Right cardiac atrium (tissue), 5 donors: ENCODE results near the gene NUMB. TPM values are rescaled to one million over a fixed set of nuclear protein-coding genes. Genes with fewer than 3 reads are reported as not detected.

Experiments used
- ATAC-seq, 2 donors: fragments of 200-7000 bp; cut with Tn5 transposase; one replicate each; pipeline versions ENCODE4 v1.8.0 to v1.9.1; 2020; ENCODE audit warnings: moderate library complexity in 2 of 2, mild to moderate bottlenecking in 1 of 2
- DNase-seq, 3 donors: peaks; one replicate each; pipeline ENCODE4 v3.0.0-alpha.2; 2020
- H3K27ac ChIP-seq: one replicate; pipeline ENCODE4 v1.5.1; 2013; ENCODE audit warnings: mild to moderate bottlenecking, low read length, control low read depth, moderate library complexity
- H3K27me3 ChIP-seq: one replicate; pipeline ENCODE4 v1.6.1; 2013; ENCODE audit not compliant: control insufficient read depth, insufficient read depth
- H3K4me1 ChIP-seq: one replicate; pipeline ENCODE4 v1.6.1; 2013; ENCODE audit warnings: low read length; ENCODE audit not compliant: control insufficient read depth, insufficient read depth
- H3K4me3 ChIP-seq: one replicate; pipeline ENCODE4 v1.5.1; 2013; ENCODE audit warnings: low read length, control low read depth
- H3K9me3 ChIP-seq: one replicate; pipeline ENCODE4 v1.6.1; 2013; ENCODE audit warnings: low read length; ENCODE audit not compliant: control insufficient read depth
- WGBS: extraction: QIAGEN DNeasy Blood & Tissue Kit; methylation state at CpG from one replicate; pipeline ENCODE4 v1.1.7; 2013; 5-methylcytosine and 5-hydroxymethylcytosine counted together
- intact Hi-C, 4 donors: fragments of 100-400 bp; cut with DNase I; formaldehyde crosslinking; loops; one replicate each; pipeline versions ENCODE4 v1.11.0 to v1.14.0; 2022 to 2023
- long read RNA-seq, 4 donors: library from polyadenylated mRNA; unstranded; transcript quantifications; one replicate each; pipeline ENCODE4 v2.0.0, GENCODE V29; 2020 to 2021
- polyA plus RNA-seq: library from polyadenylated mRNA; stranded (reverse); fragments of 200-250 nt; gene quantifications from one replicate; pipeline ENCODE4 v1.2.3, GENCODE V29; 2013
- total RNA-seq, 4 donors: library from RNA; stranded (reverse); fragmentation: NEBNext Ultra II Directional; extraction: Animal tissue kit (Norgen Biotek cat#: 25700); gene quantifications; one replicate each; pipeline ENCODE4 v1.2.1, GENCODE V29; 2021
- donor health status: healthy with polysubstance abuse.
- donor health status: DM: no; HTN: yes; CAD: no.
- donor health status: DM: no; HTN: no; CAD: no.
- donor health status: DM: no; HTN: yes; CAD: no; lungs with severe emphysema.
- donor health status: DM: yes; HTN: yes; CAD: no.

Gene NUMB
- total RNA-seq = 10 to 100 TPM; 40.8 to 50.0 (median 43.5) TPM
- polyA plus RNA-seq = 21.1 TPM
- long read RNA-seq, donor 1, transcript NUMB-211 (11 exons, 3,607 nt) = major isoform, 20 of 80 reads
- long read RNA-seq, donor 1, transcript NUMB-215 (12 exons, 3,037 nt) = minor isoform, 10 of 80 reads
- long read RNA-seq, donor 1, partial matches to known transcripts = 14 of 80 reads
- long read RNA-seq, donor 1, other reads (novel, unspliced or antisense) = 34 of 80 reads
- long read RNA-seq, donor 2, transcript NUMB-211 (11 exons, 3,607 nt) = major isoform, 10 of 29 reads
- long read RNA-seq, donor 2, partial matches to known transcripts = 1 of 29 reads
- long read RNA-seq, donor 2, other reads (novel, unspliced or antisense) = 16 of 29 reads
- long read RNA-seq, donor 3, transcript NUMB-215 (12 exons, 3,037 nt) = minor isoform, 17 of 164 reads
- long read RNA-seq, donor 3, transcript NUMB-211 (11 exons, 3,607 nt) = major isoform, 40 of 164 reads
- long read RNA-seq, donor 3, partial matches to known transcripts = 13 of 164 reads
- long read RNA-seq, donor 3, other reads (novel, unspliced or antisense) = 87 of 164 reads
- long read RNA-seq, donor 4, transcript NUMB-211 (11 exons, 3,607 nt) = major isoform, 5 of 26 reads
- long read RNA-seq, donor 4, partial matches to known transcripts = 2 of 26 reads
- long read RNA-seq, donor 4, other reads (novel, unspliced or antisense) = 17 of 26 reads

DNA sequence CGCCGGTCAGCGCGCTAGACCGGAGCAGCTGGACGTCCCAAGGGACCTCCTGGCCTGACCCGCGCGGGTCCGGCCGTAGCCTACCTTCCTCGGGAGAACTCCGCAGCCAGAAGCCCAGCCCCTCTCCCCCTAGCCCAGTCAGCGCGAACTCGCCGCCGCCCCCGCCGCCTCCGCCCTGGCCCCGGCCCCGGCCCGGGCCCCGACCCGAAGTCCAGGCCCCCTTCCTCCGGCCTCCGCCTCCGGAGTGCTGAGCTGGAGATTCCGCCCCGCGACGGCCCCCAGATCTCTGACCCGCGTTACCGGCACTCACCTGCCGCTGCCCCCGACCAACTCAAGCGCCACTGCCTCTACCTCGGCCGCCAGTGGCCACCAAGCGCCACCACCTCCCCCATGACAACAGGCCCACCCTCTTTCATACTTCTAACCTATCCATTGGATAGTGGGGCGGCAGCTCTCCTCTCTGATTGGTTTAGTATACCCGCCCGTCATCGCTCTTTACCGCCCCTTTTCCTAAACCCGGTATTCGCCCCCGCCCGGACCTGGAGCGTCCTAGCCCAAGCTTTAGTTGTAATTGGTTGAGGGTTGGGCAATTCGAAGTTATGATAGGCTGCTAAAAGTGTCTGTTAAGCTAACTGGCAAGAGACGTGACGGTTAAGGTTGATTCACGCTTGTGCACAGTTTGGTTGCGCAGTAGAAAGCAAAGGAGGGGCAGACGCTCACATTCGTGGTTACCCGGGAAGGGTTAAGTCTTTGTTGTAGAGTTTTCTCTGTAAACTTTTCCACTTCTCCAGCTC is at the start of gene NUMB:
Gene NUMB (minus strand): TSS at position 364 of the 794 bp plus-strand sequence. CDS start 102,795 bp downstream, outside the sequence.
- no peaks in the 10 kb centered on the region for H3K9me3 ChIP-seq
- H3K4me1 ChIP-seq = peaks cover 15% of the 10 kb centered on the region
- intact Hi-C loops = no loop called here
- DNase-seq = peak; percentile 98
- no peaks in the 10 kb centered on the region for H3K27me3 ChIP-seq
- under 1% methylated on average over 60 of the region's 60 CpGs for WGBS
- H3K4me3 ChIP-seq = peak within 1 kb of the TSS; percentile 65
- peak within 1 kb of the TSS; percentile 36 for H3K27ac ChIP-seq
- peak; percentile 95 to 98 for ATAC-seq

- Histone ChIP-seq H3K9me3 (no peaks in the 10 kb centered on the region), H3K4me3 (no peak overlapping the region), H3K27me3 (no peaks in the 10 kb centered on the region), H3K27ac (no peak overlapping the region), H3K4me1 (no peaks in the 10 kb centered on the region)
- intact Hi-C loops = loop anchor here in 1 of 4 donors (10.0 kb wide), 1 partner anchor 71 kb away; no protein-coding TSS in a partner anchor
- no peak for DNase-seq
- 92% methylated on average over 3 of the region's 3 CpGs for WGBS
- ATAC-seq = no peak
Observed at GRCh38 chr14:73503648-73504047, 45.3 kb upstream of the NUMB start.

- no peak overlapping the region for H3K27ac ChIP-seq
- intact Hi-C loops = loop anchor here in 1 of 4 donors (10.0 kb wide), 1 partner anchor 73 kb away; no protein-coding TSS in a partner anchor
- 91% methylated on average over 11 of the region's 11 CpGs for WGBS
- H3K4me1 ChIP-seq = no peaks in the 10 kb centered on the region
- H3K4me3 ChIP-seq = no peak overlapping the region
- DNase-seq = no peak
- H3K9me3 ChIP-seq = no peaks in the 10 kb centered on the region
- ATAC-seq = peak in 1 of 2 donors; percentile 43
- H3K27me3 ChIP-seq = no peaks in the 10 kb centered on the region
Observed at GRCh38 chr14:73502017-73502619, 43.8 kb upstream of the NUMB start.

DNA sequence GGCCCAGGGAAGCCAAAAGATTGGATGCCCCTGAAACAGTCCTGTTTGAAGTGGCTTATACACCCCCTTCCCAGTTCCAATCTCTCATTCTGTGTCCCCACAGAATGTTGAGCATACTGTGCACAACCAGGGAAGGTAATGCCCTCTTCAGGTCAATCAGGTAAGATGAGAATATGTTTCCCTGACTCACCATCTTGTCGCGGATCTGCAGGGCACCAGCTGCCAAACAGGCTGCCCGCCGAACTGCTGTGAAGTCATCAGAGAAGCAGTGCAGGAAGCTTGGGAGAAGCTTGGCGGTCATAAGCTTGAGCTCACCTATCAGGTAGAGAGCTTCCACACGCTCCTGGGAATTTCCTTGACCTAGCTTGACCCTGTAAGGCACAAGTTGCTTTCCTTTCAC is 42.0 kb upstream of the NUMB start:
- Histone ChIP-seq H3K4me3 (no peak overlapping the region), H3K27ac (no peak overlapping the region), H3K9me3 (no peaks in the 10 kb centered on the region), H3K27me3 (no peaks in the 10 kb centered on the region), H3K4me1 (no peaks in the 10 kb centered on the region)
- 93% methylated on average over 6 of the region's 6 CpGs for WGBS
- no peak for ATAC-seq
- no peak for DNase-seq
- intact Hi-C loops = loop anchor here in 1 of 4 donors (10.0 kb wide), 1 partner anchor 74 kb away; no protein-coding TSS in a partner anchor

DNA sequence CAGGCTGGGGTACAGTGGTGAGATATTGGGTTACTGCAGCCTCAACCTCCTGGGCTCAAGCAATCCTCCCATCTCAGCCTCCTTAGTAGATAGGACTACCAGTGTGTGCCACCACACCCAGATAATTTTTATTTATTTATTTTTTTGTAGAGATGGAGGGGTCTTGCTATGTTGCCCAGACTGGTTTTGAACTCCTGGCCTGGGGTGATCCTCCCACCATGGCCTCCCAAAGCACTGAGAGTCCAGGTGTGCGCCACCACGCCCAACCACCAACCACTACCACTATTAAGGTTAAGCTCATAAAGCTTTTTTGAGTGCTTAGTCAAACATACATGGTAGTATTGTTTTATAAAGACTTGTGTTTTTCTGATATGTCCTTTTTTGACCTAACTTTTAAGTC is 36.2 kb upstream of the NUMB start:
- intact Hi-C loops = no loop called here
- Histone ChIP-seq H3K4me3 (no peak overlapping the region), H3K27ac (no peak overlapping the region), H3K4me1 (peaks cover 8% of the 10 kb centered on the region), H3K9me3 (no peaks in the 10 kb centered on the region), H3K27me3 (no peaks in the 10 kb centered on the region)
- 98% methylated on average over 2 of the region's 2 CpGs for WGBS
- no peak for ATAC-seq
- DNase-seq = peak in 1 of 3 donors; percentile 30

DNA sequence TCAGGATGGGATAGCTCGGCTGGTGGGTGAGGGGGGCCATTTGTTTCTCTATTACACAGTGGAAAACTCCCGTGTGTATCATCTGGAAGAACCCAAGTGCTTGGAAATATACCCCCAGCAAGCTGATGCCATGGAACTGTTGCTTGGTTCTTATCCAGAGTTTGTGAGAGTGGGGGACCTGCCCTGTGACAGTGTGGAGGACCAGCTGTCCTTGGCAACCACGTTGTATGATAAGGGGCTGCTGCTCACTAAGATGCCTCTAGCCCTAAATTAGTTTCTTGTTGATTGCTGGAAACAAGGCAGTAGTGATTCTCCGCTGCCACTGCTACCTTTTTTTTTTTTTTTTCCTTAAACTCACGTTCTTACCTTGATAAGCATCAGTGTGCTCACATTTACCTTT is 34.3 kb upstream of the NUMB start:
- 53% methylated on average over 5 of the region's 5 CpGs for WGBS
- Histone ChIP-seq H3K4me3 (peak overlapping the region; percentile 0), H3K4me1 (peaks cover 8% of the 10 kb centered on the region), H3K27ac (peak overlapping the region; percentile 37), H3K27me3 (no peaks in the 10 kb centered on the region), H3K9me3 (no peaks in the 10 kb centered on the region)
- peak in 1 of 3 donors; percentile 59 for DNase-seq
- ATAC-seq = peak in 1 of 2 donors; percentile 25
- intact Hi-C loops = no loop called here

DNA sequence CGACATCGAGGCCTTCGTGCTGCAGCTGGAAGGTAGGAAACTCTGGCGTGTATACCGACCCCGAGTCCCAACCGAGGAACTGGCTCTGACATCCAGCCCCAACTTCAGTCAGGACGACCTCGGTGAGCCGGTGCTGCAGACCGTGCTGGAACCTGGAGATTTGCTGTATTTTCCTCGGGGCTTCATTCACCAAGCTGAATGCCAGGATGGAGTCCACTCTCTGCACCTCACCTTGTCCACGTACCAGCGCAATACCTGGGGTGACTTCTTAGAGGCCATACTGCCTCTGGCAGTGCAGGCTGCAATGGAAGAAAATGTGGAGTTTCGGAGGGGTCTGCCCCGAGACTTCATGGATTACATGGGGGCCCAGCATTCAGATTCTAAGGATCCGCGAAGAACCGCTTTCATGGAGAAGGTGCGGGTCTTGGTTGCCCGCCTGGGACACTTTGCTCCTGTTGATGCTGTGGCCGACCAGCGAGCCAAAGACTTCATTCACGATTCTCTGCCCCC is 33.8 kb upstream of the NUMB start:
- WGBS = 55% methylated on average over 24 of the region's 24 CpGs
- Histone ChIP-seq H3K4me3 (peak overlapping the region; percentile 68), H3K9me3 (no peaks in the 10 kb centered on the region), H3K4me1 (peaks cover 8% of the 10 kb centered on the region), H3K27me3 (no peaks in the 10 kb centered on the region), H3K27ac (peak overlapping the region; percentile 37)
- intact Hi-C loops = no loop called here
- no peak for DNase-seq
- no peak for ATAC-seq

- intact Hi-C loops = no loop called here
- peak overlapping the region; percentile 26 for H3K27ac ChIP-seq
- H3K9me3 ChIP-seq = no peaks in the 10 kb centered on the region
- 2% methylated on average over 94 of the region's 94 CpGs for WGBS
- ATAC-seq = peak; percentile 53 to 58
- H3K27me3 ChIP-seq = no peaks in the 10 kb centered on the region
- DNase-seq = peak; percentile 55 to 84 (median 81)
- H3K4me1 ChIP-seq = peaks cover 8% of the 10 kb centered on the region
- peak overlapping the region; percentile 68 for H3K4me3 ChIP-seq
Observed at GRCh38 chr14:73491256-73492042, 33.1 kb upstream of the NUMB start.

- intact Hi-C loops = no loop called here
- ATAC-seq = no peak
Observed at GRCh38 chr14:73489481-73490175, 31.3 kb upstream of the NUMB start.

More at GRCh38 chr14:73489481-73490175, 31.3 kb upstream of the NUMB start:
- no peak overlapping the region for H3K4me3 ChIP-seq
- no peak overlapping the region for H3K27ac ChIP-seq
- no peaks in the 10 kb centered on the region for H3K27me3 ChIP-seq
- no peaks in the 10 kb centered on the region for H3K9me3 ChIP-seq
- H3K4me1 ChIP-seq = peaks cover 8% of the 10 kb centered on the region
- no peak for DNase-seq
- 48% methylated on average over 6 of the region's 6 CpGs for WGBS
